HCT116 (cell line): ENCODE data around the gene MSI2.

ENCODE experiments used
- POLR2AphosphoS5 ChIP-seq: IDR thresholded peaks from 2 replicates; pipeline ENCODE4 v1.6.1; 2011; ENCODE audit warnings: mild to moderate bottlenecking, low read depth, low read length, moderate library complexity
- ZNF274 ChIP-seq: fragments of 200-500 bp; sonication (Bioruptor generic); IDR thresholded peaks from 2 replicates; pipeline ENCODE4 v1.6.1; 2014; ENCODE audit warnings: mild to moderate bottlenecking, low read depth, low read length, inconsistent platforms
- TF ChIP-seq, protein P1 (sequence below), 3 experiments: fragments of 200-600 bp in 1 of 3; sonication (generic) in 1 of 3; IDR thresholded peaks in 2 of 3; conservative IDR thresholded peaks in 1 of 3; 2 replicates each; pipeline ENCODE4 v1.5.1; 2012 to 2017; ENCODE audit warnings: low read depth in 2 of 3, low read length in 2 of 3, antibody characterized with exemption in 1 of 3, borderline replicate concordance in 1 of 3, control low read depth in 1 of 3, mild to moderate bottlenecking in 1 of 3, mixed read lengths in 1 of 3, mixed run types in 1 of 3, moderate library complexity in 1 of 3; ENCODE audit not compliant: insufficient read depth in 1 of 3

GRCh38 chr17:57677301-57677700 lies 421.0 kb downstream of the MSI2 start:
- TF ChIP-seq, protein P1, sequence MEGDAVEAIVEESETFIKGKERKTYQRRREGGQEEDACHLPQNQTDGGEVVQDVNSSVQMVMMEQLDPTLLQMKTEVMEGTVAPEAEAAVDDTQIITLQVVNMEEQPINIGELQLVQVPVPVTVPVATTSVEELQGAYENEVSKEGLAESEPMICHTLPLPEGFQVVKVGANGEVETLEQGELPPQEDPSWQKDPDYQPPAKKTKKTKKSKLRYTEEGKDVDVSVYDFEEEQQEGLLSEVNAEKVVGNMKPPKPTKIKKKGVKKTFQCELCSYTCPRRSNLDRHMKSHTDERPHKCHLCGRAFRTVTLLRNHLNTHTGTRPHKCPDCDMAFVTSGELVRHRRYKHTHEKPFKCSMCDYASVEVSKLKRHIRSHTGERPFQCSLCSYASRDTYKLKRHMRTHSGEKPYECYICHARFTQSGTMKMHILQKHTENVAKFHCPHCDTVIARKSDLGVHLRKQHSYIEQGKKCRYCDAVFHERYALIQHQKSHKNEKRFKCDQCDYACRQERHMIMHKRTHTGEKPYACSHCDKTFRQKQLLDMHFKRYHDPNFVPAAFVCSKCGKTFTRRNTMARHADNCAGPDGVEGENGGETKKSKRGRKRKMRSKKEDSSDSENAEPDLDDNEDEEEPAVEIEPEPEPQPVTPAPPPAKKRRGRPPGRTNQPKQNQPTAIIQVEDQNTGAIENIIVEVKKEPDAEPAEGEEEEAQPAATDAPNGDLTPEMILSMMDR (IDR thresholded peaks at IDR 0.05 in 2 of 3, conservative IDR thresholded peaks at IDR 0.05 in 1 of 3; ENCODE audit: borderline replicate concordance in 1 of 3, insufficient read depth in 1 of 3, low read depth in 2 of 3, low read length in 2 of 3) = no peak
- TF ChIP-seq POLR2AphosphoS5 (no peak), ZNF274 (no peak)
